ENCODE results near the gene SCN11A.

GRCh38 chr3:39063143-39063542 lies 11.4 kb upstream of the SCN11A start:
- TF ChIP-seq, protein P1, sequence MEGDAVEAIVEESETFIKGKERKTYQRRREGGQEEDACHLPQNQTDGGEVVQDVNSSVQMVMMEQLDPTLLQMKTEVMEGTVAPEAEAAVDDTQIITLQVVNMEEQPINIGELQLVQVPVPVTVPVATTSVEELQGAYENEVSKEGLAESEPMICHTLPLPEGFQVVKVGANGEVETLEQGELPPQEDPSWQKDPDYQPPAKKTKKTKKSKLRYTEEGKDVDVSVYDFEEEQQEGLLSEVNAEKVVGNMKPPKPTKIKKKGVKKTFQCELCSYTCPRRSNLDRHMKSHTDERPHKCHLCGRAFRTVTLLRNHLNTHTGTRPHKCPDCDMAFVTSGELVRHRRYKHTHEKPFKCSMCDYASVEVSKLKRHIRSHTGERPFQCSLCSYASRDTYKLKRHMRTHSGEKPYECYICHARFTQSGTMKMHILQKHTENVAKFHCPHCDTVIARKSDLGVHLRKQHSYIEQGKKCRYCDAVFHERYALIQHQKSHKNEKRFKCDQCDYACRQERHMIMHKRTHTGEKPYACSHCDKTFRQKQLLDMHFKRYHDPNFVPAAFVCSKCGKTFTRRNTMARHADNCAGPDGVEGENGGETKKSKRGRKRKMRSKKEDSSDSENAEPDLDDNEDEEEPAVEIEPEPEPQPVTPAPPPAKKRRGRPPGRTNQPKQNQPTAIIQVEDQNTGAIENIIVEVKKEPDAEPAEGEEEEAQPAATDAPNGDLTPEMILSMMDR (IDR thresholded peaks at IDR 0.05; ENCODE audit: low read length), result no peak
- TF ChIP-seq EZH2 (IDR thresholded peaks at IDR 0.05; ENCODE audit: borderline replicate concordance, low read length), result no peak

Measured in OCI-LY1 (cell line).